Mammary epithelial cell (primary cell): ENCODE results near the gene DOCK8.

ENCODE experiments used
- CTCF ChIP-seq, 2 donors: IDR thresholded peaks in 1 of 2; conservative IDR thresholded peaks in 1 of 2; 2 replicates each; pipeline ENCODE4 v1.5.1; 2011 to 2012; ENCODE audit warnings: inconsistent platforms in 2 of 2, low read length in 2 of 2, mild to moderate bottlenecking in 2 of 2, control low read depth in 1 of 2, low read depth in 1 of 2; ENCODE audit not compliant: insufficient read depth in 1 of 2; ENCODE audit errors: extremely low read depth in 1 of 2
- EZH2 ChIP-seq: IDR thresholded peaks from 2 replicates; pipeline ENCODE4 v1.6.1; 2012; ENCODE audit warnings: low read length, inconsistent platforms, borderline replicate concordance

DNA sequence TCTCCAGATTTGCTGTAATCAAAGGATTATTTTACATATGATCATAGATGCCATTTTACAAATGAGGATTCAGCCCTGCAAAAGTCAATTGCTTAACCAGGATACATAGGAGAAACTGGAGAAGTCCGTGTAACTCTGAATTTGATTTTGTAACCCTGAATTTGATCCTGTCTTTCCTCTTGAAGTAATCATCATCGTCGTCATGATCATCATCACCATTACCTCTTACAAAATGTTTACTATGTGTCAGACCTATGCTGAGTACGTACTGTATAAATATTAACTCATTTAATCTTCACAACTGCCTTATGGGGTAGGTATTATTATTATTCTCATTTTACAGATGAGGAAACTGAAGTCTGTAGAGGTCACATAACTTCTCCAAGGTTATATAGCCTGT, 271.5 kb downstream of the DOCK8 start:
- no peak for TF ChIP-seq CTCF (conservative IDR thresholded peaks at IDR 0.05 in 1 of 2, IDR thresholded peaks at IDR 0.05 in 1 of 2; ENCODE audit: extremely low read depth in 1 of 2, insufficient read depth in 1 of 2, low read depth in 1 of 2, low read length in 2 of 2)
- TF ChIP-seq EZH2, result no peak
